Measurements from ENCODE around the gene CUL2. TPM values are rescaled to one million over a fixed set of nuclear protein-coding genes. Genes with fewer than 3 reads are reported as not detected.
A peak's percentile ranks its signal among the peaks of the same experiment; 100 is the strongest.

Gene CUL2
- total RNA-seq, 1 donor from 2014 or later: 18.7 TPM

DNA sequence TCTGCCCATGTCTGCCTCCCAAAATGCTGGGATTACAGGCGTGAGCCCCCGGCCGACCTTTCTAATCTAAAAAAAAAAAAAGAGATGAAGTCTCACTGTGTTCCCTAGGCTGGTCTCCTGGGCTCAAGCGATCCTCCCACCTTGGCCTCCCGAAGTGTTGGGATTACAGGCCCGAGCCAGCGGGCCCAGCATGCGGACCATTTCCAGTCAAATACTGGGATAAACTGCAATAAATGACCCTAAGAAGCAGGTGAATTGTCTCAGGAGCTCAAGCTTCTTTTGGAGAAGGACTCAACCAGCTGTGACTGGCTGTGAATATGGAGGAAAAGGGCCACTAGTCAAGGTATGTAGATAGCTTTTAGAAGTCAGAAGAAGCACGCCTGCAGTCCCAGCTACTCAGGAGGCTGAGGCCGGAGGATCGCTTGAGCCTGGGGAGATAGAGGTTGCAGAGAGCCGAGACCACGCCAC, 36.0 kb upstream of the CUL2 start:
- TF ChIP-seq POLR2AphosphoS5 (IDR thresholded peaks at IDR 0.05; ENCODE audit: insufficient read depth in 1 of 2, low read depth in 1 of 2) (no peak), POLR2A (IDR thresholded peaks at IDR 0.05) (no peak), CTCF (IDR thresholded peaks at IDR 0.05) (no peak)
- DNase-seq (ENCODE audit: extremely low spot score in 2 of 2): peak in 1 of 2 donors; percentile 89
- Histone ChIP-seq H3K9me3 (no peaks in the 10 kb centered on the region), H3K27ac (peak overlapping the region; percentile 100), H3K27me3 (no peaks in the 10 kb centered on the region), H3K36me3 (no peaks in the 10 kb centered on the region), H3K4me1 (peaks cover 44% of the 10 kb centered on the region), H3K4me3 (peak overlapping the region; percentile 84 to 97)
- intact Hi-C loops (cut with DNase I): loop anchor here (10.0 kb wide), 1 partner anchor 209 kb away; the partner anchor contains the start of gene CCNY

- Histone ChIP-seq H3K4me3 (no peak overlapping the region), H3K9me3 (no peaks in the 10 kb centered on the region), H3K27ac (no peak overlapping the region), H3K4me1 (peaks cover 30% of the 10 kb centered on the region), H3K27me3 (no peaks in the 10 kb centered on the region), H3K36me3 (no peaks in the 10 kb centered on the region)
- DNase-seq (ENCODE audit: extremely low spot score in 2 of 2): no peak
- intact Hi-C loops (cut with DNase I): loop anchor here (5.0 to 10.0 kb wide), 2 partner anchors 93 to 210 kb away; partner anchors contain the start of gene CCNY
- TF ChIP-seq POLR2AphosphoS5 (IDR thresholded peaks at IDR 0.05; ENCODE audit: insufficient read depth in 1 of 2, low read depth in 1 of 2) (peak in 1 of 2 donors; percentile 16), CTCF (IDR thresholded peaks at IDR 0.05) (no peak)
Observed at GRCh38 chr10:35124540-35124939, 34.4 kb upstream of the CUL2 start.

DNA sequence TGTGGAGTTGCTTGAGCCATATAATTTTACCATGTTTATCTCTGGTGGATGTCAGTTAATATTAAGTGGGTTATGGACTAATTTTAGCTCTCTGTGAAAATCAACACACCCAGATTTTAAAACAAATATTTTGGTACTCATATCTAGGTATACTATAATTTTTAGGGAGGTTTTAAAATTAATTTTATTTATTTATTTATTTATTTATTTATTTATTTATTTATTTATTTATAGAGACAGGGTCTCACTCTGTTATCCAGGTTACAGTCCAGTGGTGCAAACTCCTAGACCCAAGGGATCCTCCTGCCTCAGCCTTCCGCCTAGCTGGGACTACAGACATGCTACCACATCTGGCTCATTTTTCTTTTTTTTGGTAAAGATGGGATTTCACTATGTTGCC, 29.2 kb upstream of the CUL2 start:
- no peaks in the 10 kb centered on the region for H3K9me3 ChIP-seq
- no peaks in the 10 kb centered on the region for H3K36me3 ChIP-seq
- no peak for TF ChIP-seq CTCF (IDR thresholded peaks at IDR 0.05)
- no peak for TF ChIP-seq POLR2A (IDR thresholded peaks at IDR 0.05)
- no peak for TF ChIP-seq POLR2AphosphoS5 (IDR thresholded peaks at IDR 0.05; ENCODE audit: insufficient read depth in 1 of 2, low read depth in 1 of 2)
- no peak overlapping the region for H3K4me3 ChIP-seq
- H3K27me3 ChIP-seq: no peaks in the 10 kb centered on the region
- DNase-seq (ENCODE audit: extremely low spot score in 2 of 2): no peak
- H3K27ac ChIP-seq: no peak overlapping the region
- intact Hi-C loops (cut with DNase I): no loop called here
- peaks cover 1% of the 10 kb centered on the region for H3K4me1 ChIP-seq

DNA sequence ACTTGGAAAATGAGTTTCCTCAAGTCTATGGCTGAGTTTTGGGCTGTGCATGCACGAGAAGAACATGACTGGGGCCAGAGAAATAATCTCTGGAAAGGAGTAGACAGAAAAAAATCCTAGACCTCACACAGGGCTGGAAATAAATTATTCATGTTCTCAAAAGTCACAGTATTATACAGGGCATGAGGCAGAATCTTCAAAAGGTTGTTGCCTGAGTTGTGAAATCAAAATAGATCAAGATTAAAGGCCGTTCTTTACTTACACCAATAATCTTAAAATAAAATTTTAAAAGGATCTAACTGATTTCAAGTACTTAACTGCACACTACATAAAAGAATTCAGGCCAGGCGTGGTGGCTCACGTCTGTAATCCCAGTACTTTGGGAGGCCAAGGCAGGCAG, 22.4 kb upstream of the CUL2 start:
- H3K4me1 ChIP-seq: no peaks in the 10 kb centered on the region
- H3K36me3 ChIP-seq: no peaks in the 10 kb centered on the region
- no peaks in the 10 kb centered on the region for H3K9me3 ChIP-seq
- no peak for DNase-seq (ENCODE audit: extremely low spot score in 2 of 2)
- no peak for TF ChIP-seq CTCF (IDR thresholded peaks at IDR 0.05)
- no peak for TF ChIP-seq POLR2A (IDR thresholded peaks at IDR 0.05)
- TF ChIP-seq POLR2AphosphoS5 (IDR thresholded peaks at IDR 0.05; ENCODE audit: insufficient read depth in 1 of 2, low read depth in 1 of 2): no peak
- H3K4me3 ChIP-seq: no peak overlapping the region
- intact Hi-C loops (cut with DNase I): no loop called here
- H3K27ac ChIP-seq: no peak overlapping the region
- no peaks in the 10 kb centered on the region for H3K27me3 ChIP-seq

- Histone ChIP-seq H3K9me3 (no peaks in the 10 kb centered on the region), H3K4me3 (no peak overlapping the region), H3K4me1 (no peaks in the 10 kb centered on the region), H3K27me3 (no peaks in the 10 kb centered on the region), H3K36me3 (no peaks in the 10 kb centered on the region), H3K27ac (no peak overlapping the region)
- no peak for TF ChIP-seq POLR2AphosphoS5 (IDR thresholded peaks at IDR 0.05; ENCODE audit: insufficient read depth in 1 of 2, low read depth in 1 of 2)
- TF ChIP-seq POLR2A (IDR thresholded peaks at IDR 0.05): no peak
- TF ChIP-seq CTCF (IDR thresholded peaks at IDR 0.05): no peak
- intact Hi-C loops (cut with DNase I): no loop called here
- no peak for DNase-seq (ENCODE audit: extremely low spot score in 2 of 2)
Observed at GRCh38 chr10:35103882-35104281, 13.7 kb upstream of the CUL2 start.
